Heart right ventricle (tissue), 16 donors: ENCODE results near the gene SORCS3. TPM values are rescaled to one million over a fixed set of nuclear protein-coding genes. Genes with fewer than 3 reads are reported as not detected.
"Not testable (repeated sequence)": the region's sequence is repeated elsewhere in the genome, so short reads cannot be mapped to it uniquely, and the experiment has no call there.

Source experiments
- ATAC-seq, 8 donors: fragments of 200-7000 bp; cut with Tn5 transposase; one replicate each; pipeline ENCODE4 v1.9.1; 2020; ENCODE audit warnings: mild to moderate bottlenecking in 8 of 8, moderate library complexity in 8 of 8, moderate number of reproducible peaks in 1 of 8
- DNase-seq, 2 donors: peaks; one replicate each; pipeline ENCODE4 v3.0.0-alpha.2; 2020
- H3K27ac ChIP-seq, 10 donors: fragments of 200-600 bp; sonication (generic) in 2 of 10; one replicate each; pipeline versions ENCODE4 v1.5.0 to v1.8.0; 2020 to 2022; ENCODE audit warnings: mild to moderate bottlenecking in 3 of 10
- H3K27me3 ChIP-seq, 7 donors: fragments of 200-600 bp; one replicate each; pipeline ENCODE4 v1.8.0; 2021 to 2022; ENCODE audit warnings: mild to moderate bottlenecking in 2 of 7
- H3K36me3 ChIP-seq, 9 donors: fragments of 200-600 bp; sonication (generic) in 1 of 9; one replicate each; pipeline versions ENCODE4 v1.5.0 to v1.8.0; 2020 to 2022; ENCODE audit warnings: mild to moderate bottlenecking in 2 of 9
- H3K4me1 ChIP-seq, 9 donors: fragments of 200-600 bp; sonication (generic) in 1 of 9; one replicate each; pipeline versions ENCODE4 v1.5.0 to v1.8.0; 2020 to 2022; ENCODE audit warnings: mild to moderate bottlenecking in 4 of 9
- H3K4me3 ChIP-seq, 10 donors: fragments of 200-600 bp; sonication (generic) in 2 of 10; one replicate each; pipeline versions ENCODE4 v1.5.0 to v1.8.0; 2020 to 2022; ENCODE audit warnings: mild to moderate bottlenecking in 7 of 10, moderate library complexity in 2 of 10
- H3K9me3 ChIP-seq, 11 donors: fragments of 200-600 bp in 10 of 11; sonication (generic) in 2 of 11; one replicate each; pipeline versions ENCODE4 v1.5.0 to v1.8.0; 2013 to 2022; ENCODE audit warnings: mild to moderate bottlenecking in 2 of 11, control low read depth in 1 of 11, moderate library complexity in 1 of 11
- WGBS, 2 donors: extraction: QIAGEN DNeasy Blood & Tissue Kit; methylation state at CpG; one replicate each; pipeline ENCODE4 v1.1.7; 2013; ENCODE audit warnings: inconsistent platforms in 1 of 2; 5-methylcytosine and 5-hydroxymethylcytosine counted together
- intact Hi-C, 10 donors: fragments of 100-400 bp; cut with DNase I; formaldehyde crosslinking; loops; one replicate each; pipeline versions ENCODE4 v1.11.1 to v1.14.2; 2022
- polyA plus RNA-seq, 2 donors: library from polyadenylated mRNA; stranded (reverse); fragments of 200-250 nt; gene quantifications; one replicate each; pipeline ENCODE4 v1.2.3, GENCODE V29; 2013
- total RNA-seq, 10 donors: library from RNA; stranded (reverse); fragmentation: NEBNext Ultra II Directional in 3 of 10; extraction: Animal tissue kit (Norgen Biotek cat#: 25700) in 3 of 10; gene quantifications; one replicate each; pipeline versions ENCODE4 v1.2.1 to v1.2.4, GENCODE V29; 2021 to 2023
- TF ChIP-seq, protein P1 (sequence below), 9 donors: fragments of 200-600 bp; sonication (generic) in 2 of 9; IDR thresholded peaks; one replicate each; pipeline versions ENCODE4 v1.5.0 to v1.8.0; 2021 to 2022; ENCODE audit warnings: antibody characterized with exemption in 9 of 9, mild to moderate bottlenecking in 5 of 9, moderate library complexity in 1 of 9
- donor health status: Arrhythmogenic right ventricular cardiomyopathy.
- donor health status: ischemic (EF 13 %, LVEDD 7.1; RV severe dilation, severe dysfunction).
- donor health status: healthy with polysubstance abuse.
- donor health status: DM: no; HTN: yes; CAD: no.
- donor health status: DM: no; HTN: no; CAD: no.
- donor health status: ischemic (EF 25% LVEDD 6.9; RV normal size, moderate dysfunction).
- donor health status: ischemic (EF 25% LVEDD 5.7; RV mildly dilated, moderate dysfunction).
- donor health status: healthy.
- donor health status: DM: yes; HTN: yes; CAD: no.
- donor health status: Ischemic cardiomyopathy.
- donor health status: ischemic (EF 35%, LVEDD 5.7; RV mildly dilated, moderate dysfunction).
- donor health status: nonischemic (EF 11% LVEDD 7.7; RV severe dilation, severe dysfunction).
- donor health status: DM: yes; HTN: yes; CAD: no.
- donor health status: PGD.
- donor health status: ischemic (EF 29% LVEDD 5.4; RV normal size, mild dysfunction).
- donor health status: nonischemic (EF 23%, LVEDD 6.1; RV moderate dilation, normal function).

Gene SORCS3
- total and polyA plus RNA-seq, 12 donors = 0.01 to 0.09 (median 0.05) TPM; not detected in 4

DNA sequence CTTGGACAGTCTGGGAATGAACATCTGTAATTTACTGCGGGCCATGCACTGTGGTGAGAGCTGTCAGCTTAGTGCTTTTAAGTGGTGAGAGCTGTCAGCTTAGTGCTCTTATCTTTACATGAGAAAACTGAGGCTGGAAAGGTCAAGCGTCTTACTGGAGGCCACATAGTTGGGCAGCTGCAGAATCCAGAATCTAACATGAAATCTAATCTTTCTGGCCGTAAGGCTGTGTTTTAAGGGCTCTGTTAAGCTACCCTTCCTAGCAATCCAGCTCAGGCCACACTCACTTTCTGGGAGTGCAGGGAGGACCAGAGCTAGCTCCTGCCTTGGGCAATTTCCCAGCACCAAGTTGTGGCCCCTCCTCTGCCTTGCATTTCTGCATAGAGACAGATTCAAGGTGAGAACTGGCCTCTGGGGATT lies 70.2 kb downstream of the SORCS3 start:
- Histone ChIP-seq H3K4me3 (no peak overlapping the region), H3K9me3 (no peaks in the 10 kb centered on the region), H3K36me3 (no peaks in the 10 kb centered on the region), H3K27ac (no peak overlapping the region), H3K27me3 (no peaks in the 10 kb centered on the region), H3K4me1 (peaks cover 0 to 20% (median 3%) of the 10 kb centered on the region in 9 donors)
- peak in 5 of 8 donors; percentile 48 to 93 (median 78) for ATAC-seq
- intact Hi-C loops = no loop called here
- TF ChIP-seq, protein P1, sequence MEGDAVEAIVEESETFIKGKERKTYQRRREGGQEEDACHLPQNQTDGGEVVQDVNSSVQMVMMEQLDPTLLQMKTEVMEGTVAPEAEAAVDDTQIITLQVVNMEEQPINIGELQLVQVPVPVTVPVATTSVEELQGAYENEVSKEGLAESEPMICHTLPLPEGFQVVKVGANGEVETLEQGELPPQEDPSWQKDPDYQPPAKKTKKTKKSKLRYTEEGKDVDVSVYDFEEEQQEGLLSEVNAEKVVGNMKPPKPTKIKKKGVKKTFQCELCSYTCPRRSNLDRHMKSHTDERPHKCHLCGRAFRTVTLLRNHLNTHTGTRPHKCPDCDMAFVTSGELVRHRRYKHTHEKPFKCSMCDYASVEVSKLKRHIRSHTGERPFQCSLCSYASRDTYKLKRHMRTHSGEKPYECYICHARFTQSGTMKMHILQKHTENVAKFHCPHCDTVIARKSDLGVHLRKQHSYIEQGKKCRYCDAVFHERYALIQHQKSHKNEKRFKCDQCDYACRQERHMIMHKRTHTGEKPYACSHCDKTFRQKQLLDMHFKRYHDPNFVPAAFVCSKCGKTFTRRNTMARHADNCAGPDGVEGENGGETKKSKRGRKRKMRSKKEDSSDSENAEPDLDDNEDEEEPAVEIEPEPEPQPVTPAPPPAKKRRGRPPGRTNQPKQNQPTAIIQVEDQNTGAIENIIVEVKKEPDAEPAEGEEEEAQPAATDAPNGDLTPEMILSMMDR (IDR thresholded peaks at IDR 0.05) = no peak
- DNase-seq = no peak
- 13 to 16% methylated on average over 3 of the region's 3 CpGs for WGBS, 2 donors

DNA sequence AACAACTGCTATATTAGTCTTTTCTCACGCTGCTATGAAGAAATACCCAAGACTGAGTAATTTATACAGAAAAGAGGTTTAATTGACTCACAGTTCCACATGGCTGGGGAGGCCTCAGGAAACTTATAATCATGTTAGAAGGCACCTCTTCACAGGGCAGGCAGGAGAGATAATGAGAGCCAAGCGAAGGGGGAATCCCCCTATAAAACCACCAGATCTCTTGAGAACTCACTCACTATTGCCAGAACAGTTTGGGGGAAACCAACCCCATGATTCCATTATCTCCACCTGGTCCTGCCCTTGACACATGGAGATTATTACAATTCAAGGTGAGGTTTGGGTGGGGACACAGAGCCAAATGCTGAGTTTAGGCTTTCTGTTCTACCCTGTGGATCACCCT lies 89.5 kb downstream of the SORCS3 start:
- DNase-seq, H3K27ac ChIP-seq, H3K36me3 ChIP-seq, ATAC-seq, H3K27me3 ChIP-seq, intact Hi-C loops, H3K9me3 ChIP-seq, H3K4me3 ChIP-seq: not testable (repeated sequence)
- WGBS, 2 donors = 72 to 74% methylated on average over 2 of the region's 2 CpGs
- H3K4me1 ChIP-seq = peaks cover 0 to 22% (median 7%) of the 10 kb centered on the region in 9 donors

DNA sequence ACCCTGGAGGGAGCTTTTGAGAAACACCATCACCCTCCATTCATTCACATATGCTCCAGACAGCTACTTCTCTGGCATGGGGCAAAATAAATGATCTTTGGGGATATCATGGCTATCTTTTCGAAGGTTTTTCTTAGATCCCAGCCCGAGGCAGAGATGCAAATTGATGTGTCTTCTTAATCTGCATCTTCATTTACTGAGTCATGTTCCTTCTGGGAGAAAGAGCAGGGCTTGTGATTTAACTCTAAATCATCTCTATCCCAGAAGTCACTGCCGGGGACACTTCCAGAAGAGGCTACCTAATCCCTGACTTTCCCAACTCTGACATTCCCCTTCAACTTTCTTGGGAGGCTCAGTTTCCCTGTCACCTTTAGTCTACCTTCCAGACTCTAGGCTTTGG lies 90.1 kb downstream of the SORCS3 start:
- no peak overlapping the region for H3K27ac ChIP-seq
- 71 to 72% methylated on average over 3 of the region's 3 CpGs for WGBS, 2 donors

DNA sequence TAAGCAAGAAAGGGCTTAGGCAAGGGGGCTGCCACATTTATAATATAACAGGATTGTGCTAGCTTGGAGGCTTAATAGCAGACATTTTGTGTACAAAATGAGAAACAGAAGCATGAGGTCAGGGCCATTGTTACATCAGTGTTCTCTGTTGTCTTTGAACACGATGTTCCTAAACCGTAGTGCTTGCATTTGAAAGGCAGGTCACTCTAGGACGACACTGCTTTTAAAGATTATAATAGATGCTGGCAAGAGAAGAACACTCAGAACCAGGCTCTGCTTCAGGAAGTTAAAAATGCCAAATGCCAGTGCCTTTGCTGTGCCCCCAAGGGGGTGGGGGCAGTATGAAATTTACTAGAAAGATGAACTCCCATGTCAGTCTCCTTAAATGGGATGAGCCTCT lies 91.1 kb downstream of the SORCS3 start:
- Histone ChIP-seq H3K4me1 (peaks cover 0 to 27% (median 8%) of the 10 kb centered on the region in 9 donors), H3K9me3 (no peaks in the 10 kb centered on the region), H3K36me3 (no peaks in the 10 kb centered on the region), H3K4me3 (no peak overlapping the region), H3K27ac (peak overlapping the region in 2 of 10 donors; percentile 53 to 59), H3K27me3 (peaks cover 0 to 4% (median 0%) of the 10 kb centered on the region in 7 donors)
- ATAC-seq (peak in 6 of 8 donors; percentile 37 to 92 (median 79)), DNase-seq (no peak)
- TF ChIP-seq, protein P1 (IDR thresholded peaks at IDR 0.05) = no peak
- intact Hi-C loops = no loop called here
- WGBS, 2 donors = 29 to 49% methylated on average over 3 of the region's 3 CpGs

More for the DNA sequence above, 90.1 kb downstream of the SORCS3 start:
- no peak for ATAC-seq
- H3K4me1 ChIP-seq = peaks cover 0 to 27% (median 8%) of the 10 kb centered on the region in 9 donors
- no peak overlapping the region for H3K4me3 ChIP-seq
- DNase-seq = no peak
- H3K9me3 ChIP-seq = no peaks in the 10 kb centered on the region
- TF ChIP-seq, protein P1 (IDR thresholded peaks at IDR 0.05) = no peak
- H3K36me3 ChIP-seq = no peaks in the 10 kb centered on the region
- intact Hi-C loops = no loop called here
- H3K27me3 ChIP-seq = peaks cover 0 to 4% (median 0%) of the 10 kb centered on the region in 7 donors

DNA sequence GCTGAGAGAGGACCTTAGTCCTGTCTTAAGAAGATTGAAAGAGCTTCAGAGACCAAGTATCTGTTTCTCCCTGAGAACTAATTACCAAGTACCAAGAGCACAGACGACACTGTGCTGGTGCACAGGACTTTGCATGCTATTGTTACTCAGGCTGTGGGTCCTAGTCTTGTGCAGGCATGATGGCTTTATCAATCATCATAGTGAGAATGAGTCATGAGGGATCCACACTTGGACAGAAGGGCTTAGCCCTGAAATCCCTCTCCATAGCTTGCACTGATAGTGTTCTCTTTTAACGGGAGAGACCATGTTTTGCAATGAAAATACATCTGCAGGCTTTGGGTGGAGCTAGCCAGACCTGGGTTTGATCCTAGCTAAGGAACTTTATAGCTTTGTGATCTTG lies 93.3 kb downstream of the SORCS3 start:
- peaks cover 0 to 4% (median 0%) of the 10 kb centered on the region in 7 donors for H3K27me3 ChIP-seq
- DNase-seq (no peak), ATAC-seq (peak in 1 of 8 donors; percentile 46)
- intact Hi-C loops = no loop called here
- 27 to 30% methylated on average over 2 of the region's 2 CpGs for WGBS, 2 donors
- no peak overlapping the region for H3K27ac ChIP-seq
- H3K9me3 ChIP-seq = no peaks in the 10 kb centered on the region
- no peak overlapping the region for H3K4me3 ChIP-seq
- no peaks in the 10 kb centered on the region for H3K36me3 ChIP-seq
- TF ChIP-seq, protein P1 (IDR thresholded peaks at IDR 0.05) = no peak
- H3K4me1 ChIP-seq = peaks cover 0 to 27% (median 8%) of the 10 kb centered on the region in 9 donors
